ENCODE results near the gene ANKMY1.

The ANKMY1 gene

GRCh38 chr2:240528406-240529040, 29.3 kb downstream of the ANKMY1 start:
- TF ChIP-seq CTCF (IDR thresholded peaks at IDR 0.05) = no peak
- Histone ChIP-seq H3K27ac (no peak overlapping the region), H3K4me3 (no peak overlapping the region)
- DNase-seq (ENCODE audit: low spot score) = peak; percentile 50

- Histone ChIP-seq H3K27ac (no peak overlapping the region), H3K4me3 (no peak overlapping the region)
- TF ChIP-seq CTCF (IDR thresholded peaks at IDR 0.05) = no peak
- DNase-seq (ENCODE audit: low spot score) = peak; percentile 16
Observed at GRCh38 chr2:240527153-240527750, 30.5 kb downstream of the ANKMY1 start.

GRCh38 chr2:240526521-240526920, 31.3 kb downstream of the ANKMY1 start:
- DNase-seq (ENCODE audit: low spot score) = peak; percentile 3

DNA sequence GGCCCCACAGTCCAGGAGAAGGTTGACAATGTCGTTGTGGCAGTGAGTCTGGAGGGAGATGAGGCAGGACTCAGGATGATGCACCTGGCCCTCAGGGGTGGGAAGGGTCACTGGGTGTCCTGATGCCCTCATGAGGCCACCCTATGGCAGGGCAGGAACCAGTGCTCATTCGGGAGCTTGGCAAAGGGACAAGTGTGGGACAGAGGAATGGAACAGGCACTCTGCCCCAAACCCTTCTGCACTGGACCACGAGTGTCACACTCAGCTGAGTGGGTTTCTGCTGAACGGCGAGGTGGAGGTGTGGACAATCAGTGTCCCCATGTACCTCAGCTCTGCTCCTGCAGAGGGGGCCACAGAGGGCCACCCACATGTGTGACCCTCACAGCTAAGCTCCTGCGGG, 32.0 kb downstream of the ANKMY1 start:
- no peak for TF ChIP-seq CTCF (IDR thresholded peaks at IDR 0.05)
- Histone ChIP-seq H3K27ac (no peak overlapping the region), H3K4me3 (no peak overlapping the region)
- DNase-seq (ENCODE audit: low spot score) = no peak

More at GRCh38 chr2:240526521-240526920, 31.3 kb downstream of the ANKMY1 start:
- Histone ChIP-seq H3K4me3 (no peak overlapping the region), H3K27ac (no peak overlapping the region)
- TF ChIP-seq CTCF (IDR thresholded peaks at IDR 0.05) = no peak

DNA sequence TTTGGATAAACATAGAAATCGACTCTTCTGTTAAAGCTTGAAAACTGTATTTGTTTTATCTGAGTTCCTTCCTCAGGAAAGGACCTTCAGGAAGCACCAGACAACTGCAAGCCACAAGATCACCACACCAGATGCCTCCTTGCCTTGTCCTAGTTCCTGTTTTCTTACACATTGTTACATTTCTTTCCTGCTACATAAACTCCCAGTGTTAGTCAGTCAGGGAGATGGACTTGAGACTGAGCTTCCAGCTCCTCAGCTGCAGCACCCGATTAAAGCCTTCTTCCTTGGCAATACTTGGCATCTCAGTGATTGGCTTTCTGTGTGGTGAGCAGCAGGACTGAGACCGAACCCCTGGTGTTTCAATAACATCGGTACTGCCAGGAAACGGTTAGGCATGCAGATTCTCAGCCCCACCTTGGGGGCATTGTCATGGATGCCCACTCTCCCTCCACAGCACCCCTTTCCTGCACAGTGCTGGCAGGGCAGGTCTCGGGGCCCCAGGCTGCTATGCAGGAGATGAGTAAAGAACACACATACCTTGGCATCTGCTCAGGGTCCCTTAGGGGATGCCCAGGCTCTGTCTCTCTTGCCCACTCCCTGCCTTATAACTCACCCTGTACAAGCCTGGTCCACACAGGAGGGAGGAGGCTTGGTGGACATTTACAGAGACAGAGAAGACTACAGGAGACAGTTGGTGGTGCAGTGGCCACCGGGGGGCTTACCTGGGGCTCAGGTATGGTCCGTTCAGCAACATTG, 32.6 kb downstream of the ANKMY1 start:
- Histone ChIP-seq H3K4me3 (no peak overlapping the region), H3K27ac (no peak overlapping the region)
- peak; percentile 57 for DNase-seq (ENCODE audit: low spot score)
- no peak for TF ChIP-seq CTCF (IDR thresholded peaks at IDR 0.05)

- Histone ChIP-seq H3K27ac (no peak overlapping the region), H3K4me3 (no peak overlapping the region)
- TF ChIP-seq CTCF (IDR thresholded peaks at IDR 0.05) = no peak
- DNase-seq (ENCODE audit: low spot score) = peak; percentile 65
Observed at GRCh38 chr2:240523451-240524281, 34.1 kb downstream of the ANKMY1 start.
